ENCODE results near the gene WDR45B.

WDR45B gene

DNA sequence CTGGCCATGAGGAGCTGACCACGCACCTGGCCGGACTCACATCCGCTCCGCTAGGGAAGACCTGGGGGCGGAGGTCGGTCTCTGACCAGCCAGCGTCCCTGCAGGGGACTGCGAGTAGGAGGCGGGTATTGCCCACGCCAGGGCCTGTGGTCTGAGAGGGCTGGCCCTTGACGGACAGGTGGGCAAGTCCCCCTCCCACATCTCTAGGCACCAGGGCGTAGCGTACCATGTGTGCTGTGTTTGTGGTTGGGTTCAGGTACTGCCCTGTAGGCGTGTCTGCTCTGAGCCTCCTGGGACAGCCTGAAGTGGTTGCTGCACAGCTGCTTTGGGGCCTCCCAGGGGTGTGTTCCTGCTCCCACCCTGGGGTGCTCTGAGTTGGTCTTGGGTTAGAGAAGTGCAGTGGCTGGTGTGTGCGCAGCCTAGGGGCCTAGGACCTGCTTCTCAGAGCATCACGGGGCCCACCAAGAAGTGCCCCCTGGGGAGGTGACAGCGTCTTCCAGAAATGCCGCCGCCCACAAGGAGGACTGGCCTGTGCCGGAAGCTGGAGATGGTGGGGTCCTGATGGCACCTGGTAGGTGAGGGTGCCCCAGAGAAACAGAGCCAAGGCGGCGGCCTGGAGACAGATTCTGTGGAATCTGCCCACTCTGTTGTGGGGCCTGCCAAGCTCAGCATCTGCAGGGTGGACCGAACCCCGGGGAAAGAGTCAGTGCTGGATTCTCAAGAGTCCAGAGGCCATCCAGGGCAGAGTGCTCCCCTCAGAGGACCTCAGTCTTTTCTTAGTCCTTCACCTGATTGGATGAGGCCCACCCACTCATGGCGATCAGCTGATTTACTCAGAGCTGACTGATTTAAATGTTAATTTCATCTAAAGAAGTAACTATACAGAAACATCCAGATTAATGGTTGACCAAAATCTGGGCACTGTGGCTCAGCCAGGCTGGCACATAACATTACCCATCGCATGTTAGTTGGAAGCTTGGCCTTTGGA, 48.3 kb downstream of the WDR45B start:
- Mint-ChIP-seq H3K4me3 (peak overlapping the region; percentile 58), H3K9me3 (no peaks in the 10 kb centered on the region), H3K27me3 (no peaks in the 10 kb centered on the region), H3K27ac (no peak overlapping the region), H3K4me1 (peaks cover 22% of the 10 kb centered on the region), H3K36me3 (peaks cover 16% of the 10 kb centered on the region)
- ATAC-seq (ENCODE audit: low read depth): peak; percentile 77
- peak in 1 of 2 donors; percentile 44 for DNase-seq (ENCODE audit: low spot score in 2 of 2)

DNA sequence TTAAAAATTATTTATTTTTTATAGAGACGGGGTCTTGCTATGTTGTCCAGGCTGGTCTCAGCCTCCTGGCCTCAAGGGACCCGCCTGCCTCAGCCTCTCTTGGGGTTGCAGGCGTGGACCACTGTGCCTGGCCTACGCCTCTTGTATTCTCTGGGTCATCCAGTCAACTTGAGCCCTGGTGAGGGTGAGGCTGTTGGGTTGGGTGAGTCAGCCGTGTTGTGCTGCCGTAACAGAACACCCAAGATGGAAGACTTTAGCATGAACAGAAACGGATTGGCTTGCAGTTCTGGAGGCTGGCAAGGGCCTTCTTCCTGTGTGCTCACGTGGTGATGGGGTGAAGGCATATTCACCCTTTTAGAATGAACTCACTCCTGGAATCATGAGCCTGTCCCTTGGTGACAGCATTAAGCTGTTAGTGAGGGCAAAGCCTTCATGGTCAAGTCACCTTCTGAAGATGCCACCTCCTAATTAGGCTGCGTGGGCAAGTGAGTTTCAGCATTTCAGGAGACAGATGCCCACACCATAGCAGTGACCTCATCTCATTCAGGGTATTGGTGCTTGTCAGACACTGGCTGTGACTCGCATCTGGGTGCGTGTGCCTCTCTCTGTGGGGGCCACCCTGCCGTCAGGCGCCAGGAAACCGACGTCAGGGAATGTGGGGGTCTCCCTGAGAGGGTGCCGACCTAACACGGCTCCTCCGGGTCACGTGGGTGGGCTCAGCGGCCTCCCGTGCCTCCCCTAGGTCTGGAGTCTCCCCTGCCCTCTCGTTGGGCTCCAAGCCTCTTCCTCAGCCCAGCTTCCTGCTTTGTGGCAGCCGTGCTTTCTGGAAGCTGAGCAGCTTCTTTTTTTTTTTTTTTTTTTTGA, 49.8 kb downstream of the WDR45B start:
- peaks cover 27% of the 10 kb centered on the region for H3K4me1 Mint-ChIP-seq
- H3K27ac Mint-ChIP-seq: no peak overlapping the region

DNA sequence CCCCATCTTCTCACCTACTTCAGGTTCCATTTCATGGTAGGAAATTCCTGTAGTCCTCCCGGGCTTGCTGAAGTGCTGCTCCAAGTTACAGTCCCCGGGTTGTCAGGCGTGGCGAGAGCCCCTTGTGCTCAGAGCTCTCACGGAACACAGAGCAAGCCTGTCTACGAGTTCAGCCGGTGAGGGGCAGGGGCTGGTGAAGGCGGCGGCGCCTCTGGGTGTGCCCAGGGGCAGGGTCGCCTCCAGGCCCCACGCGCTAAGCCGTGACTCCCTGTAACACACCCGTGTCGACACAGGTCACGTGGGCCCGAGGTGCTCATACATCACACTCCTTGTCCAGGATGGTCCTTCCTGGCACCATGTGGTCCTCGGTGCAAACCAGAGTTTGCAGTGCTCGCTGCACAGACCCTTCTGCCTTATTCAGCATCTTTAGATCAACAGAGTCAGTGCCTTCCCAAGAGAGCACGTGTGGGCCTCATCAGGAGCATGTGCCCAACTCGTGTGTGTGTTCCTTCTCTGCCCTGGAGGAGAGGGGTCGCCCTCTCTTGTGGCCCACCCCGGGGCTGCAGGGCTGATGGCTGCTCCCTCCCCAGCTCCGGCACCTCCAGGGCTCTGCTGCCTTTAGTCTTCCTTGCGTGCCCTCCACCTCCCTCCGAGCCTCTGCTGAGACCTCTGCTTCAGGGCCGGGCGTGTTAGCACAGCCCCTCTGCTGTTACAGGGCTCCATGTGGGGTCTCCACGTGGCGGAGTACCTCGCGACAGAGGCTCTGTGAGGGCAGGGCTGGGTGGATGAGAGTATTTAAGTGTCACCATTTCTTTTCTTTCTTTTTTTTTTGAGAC, 51.2 kb downstream of the WDR45B start:
- Mint-ChIP-seq H3K36me3 (peaks cover 4% of the 10 kb centered on the region), H3K4me1 (peaks cover 30% of the 10 kb centered on the region), H3K27me3 (no peaks in the 10 kb centered on the region), H3K27ac (peak overlapping the region; percentile 50), H3K4me3 (no peak overlapping the region), H3K9me3 (no peaks in the 10 kb centered on the region)
- DNase-seq (ENCODE audit: low spot score in 2 of 2) (no peak), ATAC-seq (ENCODE audit: low read depth) (no peak)

More for the DNA sequence above, 49.8 kb downstream of the WDR45B start:
- H3K27me3 Mint-ChIP-seq: no peaks in the 10 kb centered on the region
- no peak overlapping the region for H3K4me3 Mint-ChIP-seq
- DNase-seq (ENCODE audit: low spot score in 2 of 2) (no peak), ATAC-seq (ENCODE audit: low read depth) (no peak)
- peaks cover 11% of the 10 kb centered on the region for H3K36me3 Mint-ChIP-seq
- H3K9me3 Mint-ChIP-seq: no peaks in the 10 kb centered on the region

DNA sequence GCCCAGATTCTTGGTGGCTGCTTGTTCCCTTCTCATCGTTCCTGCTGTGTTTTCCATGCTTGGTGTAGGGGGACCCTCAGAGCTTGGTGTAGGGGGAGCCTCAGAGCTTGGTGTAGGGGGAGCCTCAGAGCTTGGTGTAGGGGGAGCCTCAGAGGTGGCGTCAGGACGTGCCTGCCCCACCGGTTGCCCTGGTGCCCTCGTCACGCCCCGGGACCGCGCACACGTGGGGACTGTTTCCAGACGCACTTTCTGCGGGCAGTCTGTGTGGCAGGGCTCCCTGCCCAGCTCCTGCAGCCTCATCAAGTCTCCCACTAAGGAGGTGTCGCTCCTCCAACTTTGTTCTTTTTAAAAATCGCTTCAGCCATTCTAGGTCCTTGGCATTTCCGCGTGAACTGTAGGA, 51.9 kb downstream of the WDR45B start:
- ATAC-seq (ENCODE audit: low read depth): peak; percentile 58
- no peak for DNase-seq (ENCODE audit: low spot score in 2 of 2)
- peaks cover 33% of the 10 kb centered on the region for H3K4me1 Mint-ChIP-seq
- H3K9me3 Mint-ChIP-seq: no peaks in the 10 kb centered on the region
- peaks cover 3% of the 10 kb centered on the region for H3K36me3 Mint-ChIP-seq
- no peaks in the 10 kb centered on the region for H3K27me3 Mint-ChIP-seq
- H3K4me3 Mint-ChIP-seq: peak overlapping the region; percentile 39
- H3K27ac Mint-ChIP-seq: peak overlapping the region; percentile 75

DNA sequence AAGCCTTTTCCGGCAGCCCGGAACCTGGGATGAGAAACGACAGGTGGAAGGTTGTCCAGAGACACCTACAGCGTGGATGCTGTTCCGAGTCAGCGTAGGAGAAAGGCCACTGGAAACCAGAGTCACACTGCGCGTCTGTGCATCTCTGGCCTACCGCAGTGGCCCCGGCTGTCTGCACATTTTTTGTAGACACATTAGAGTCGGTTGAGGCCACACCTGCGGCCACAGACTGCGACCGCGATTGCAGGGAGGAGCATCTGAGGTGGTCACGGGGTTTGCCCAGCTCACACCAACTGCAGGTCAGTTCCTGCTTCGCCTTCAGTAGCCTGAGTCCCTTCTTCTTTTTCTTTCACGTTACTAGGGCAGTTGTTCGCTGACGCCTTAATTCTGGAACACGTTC, 52.4 kb downstream of the WDR45B start:
- Mint-ChIP-seq H3K9me3 (no peaks in the 10 kb centered on the region), H3K27me3 (no peaks in the 10 kb centered on the region), H3K4me3 (peak overlapping the region; percentile 39), H3K27ac (peak overlapping the region; percentile 75), H3K36me3 (peaks cover under 1% of the 10 kb centered on the region), H3K4me1 (peaks cover 33% of the 10 kb centered on the region)
- ATAC-seq (ENCODE audit: low read depth) (peak; percentile 20), DNase-seq (ENCODE audit: low spot score in 2 of 2) (no peak)

DNA sequence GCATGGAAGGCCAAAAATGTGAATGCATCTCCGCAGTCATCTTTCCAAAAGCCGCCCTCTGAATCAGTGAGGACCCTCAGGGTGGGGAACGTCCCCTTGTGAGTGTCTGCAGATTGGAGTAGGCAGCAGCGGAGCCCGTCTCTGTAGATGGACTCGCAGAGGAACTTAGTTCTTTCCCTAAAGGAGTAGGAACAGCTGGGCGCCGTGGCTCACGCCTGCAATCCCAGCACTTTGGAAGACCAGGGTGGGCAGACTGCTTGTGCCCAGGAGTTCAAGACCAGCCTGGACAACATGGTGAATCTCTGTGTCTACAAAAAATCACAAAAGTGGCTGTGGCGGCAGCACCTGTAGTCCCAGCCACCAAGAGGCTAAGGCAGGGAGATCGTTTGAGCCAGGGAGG, 53.7 kb downstream of the WDR45B start:
- DNase-seq (ENCODE audit: low spot score in 2 of 2) (no peak), ATAC-seq (ENCODE audit: low read depth) (no peak)
- Mint-ChIP-seq H3K36me3 (no peaks in the 10 kb centered on the region), H3K4me1 (peaks cover 26% of the 10 kb centered on the region), H3K9me3 (no peaks in the 10 kb centered on the region), H3K27me3 (no peaks in the 10 kb centered on the region), H3K4me3 (peak overlapping the region; percentile 37), H3K27ac (no peak overlapping the region)

DNA sequence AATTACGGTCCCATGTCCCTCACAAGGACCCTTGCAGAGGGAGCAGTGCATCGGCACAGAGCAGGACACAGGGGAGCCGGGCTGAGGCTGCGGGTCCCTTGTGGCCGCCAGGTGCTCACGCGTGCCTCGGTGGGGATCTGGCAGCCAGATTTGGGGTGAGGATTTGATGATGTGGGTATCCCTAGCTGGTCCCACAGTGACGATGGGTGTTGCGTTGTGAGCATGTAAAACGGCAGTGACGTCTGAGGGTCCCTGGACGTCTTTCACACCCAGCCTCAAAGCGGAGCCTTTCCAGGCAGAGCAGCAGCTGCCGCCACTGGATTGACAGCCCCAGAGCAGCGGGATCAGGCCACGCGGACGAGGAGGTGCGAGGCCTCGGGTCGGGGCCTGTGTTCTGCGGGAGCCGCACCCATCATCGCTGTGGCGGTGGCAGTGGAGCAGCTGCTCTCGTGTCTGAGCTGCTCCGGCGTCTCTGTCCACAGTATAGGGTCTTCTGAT, 54.6 kb downstream of the WDR45B start:
- H3K4me1 Mint-ChIP-seq: peaks cover 24% of the 10 kb centered on the region
- ATAC-seq (ENCODE audit: low read depth) (peak; percentile 8), DNase-seq (ENCODE audit: low spot score in 2 of 2) (no peak)
- no peaks in the 10 kb centered on the region for H3K9me3 Mint-ChIP-seq
- H3K36me3 Mint-ChIP-seq: no peaks in the 10 kb centered on the region
- H3K4me3 Mint-ChIP-seq: peak overlapping the region; percentile 74
- no peaks in the 10 kb centered on the region for H3K27me3 Mint-ChIP-seq
- H3K27ac Mint-ChIP-seq: peak overlapping the region; percentile 75

DNA sequence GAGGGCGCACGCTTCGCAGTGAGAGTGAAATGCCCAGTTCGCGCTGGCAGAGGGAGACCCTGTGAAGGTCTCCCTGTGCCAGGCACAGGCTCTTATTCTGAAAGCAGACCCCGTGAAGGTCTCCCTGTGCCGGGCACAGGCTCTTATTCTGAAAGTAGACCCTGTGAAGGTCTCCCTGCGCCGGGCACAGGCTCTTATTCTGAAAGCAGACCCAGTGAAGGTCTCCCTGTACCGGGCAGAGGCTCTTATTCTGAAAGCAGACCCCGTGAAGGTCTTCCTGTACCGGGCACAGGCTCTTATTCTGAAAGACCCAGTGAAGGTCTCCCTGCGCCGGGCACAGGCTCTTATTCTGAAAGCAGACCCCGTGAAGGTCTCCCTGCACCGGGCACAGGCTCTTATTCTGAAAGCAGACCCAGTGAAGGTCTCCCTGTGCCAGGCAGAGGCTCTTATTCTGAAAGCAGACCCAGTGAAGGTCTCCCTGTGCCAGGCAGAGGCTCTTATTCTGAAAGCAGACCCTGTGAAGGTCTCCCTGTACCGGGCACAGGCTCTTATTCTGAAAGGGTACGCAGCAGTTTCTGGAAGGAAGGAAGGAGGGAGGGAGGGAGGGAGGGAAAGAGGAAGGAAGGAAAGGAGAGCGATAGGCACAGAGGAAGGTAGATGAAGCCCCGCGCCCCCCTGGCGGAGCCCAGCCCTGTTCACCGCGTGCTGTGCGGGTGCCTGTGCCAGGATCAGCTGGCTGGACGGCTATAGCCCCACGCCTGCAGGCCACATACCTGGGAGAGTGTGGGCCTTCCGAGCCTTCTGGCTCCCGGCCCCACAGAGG, 55.3 kb downstream of the WDR45B start:
- Mint-ChIP-seq H3K27me3 (no peaks in the 10 kb centered on the region), H3K9me3 (no peaks in the 10 kb centered on the region), H3K27ac (peak overlapping the region; percentile 75), H3K4me3 (peak overlapping the region; percentile 74), H3K4me1 (peaks cover 24% of the 10 kb centered on the region), H3K36me3 (peaks cover 2% of the 10 kb centered on the region)
- ATAC-seq (ENCODE audit: low read depth) (peak; percentile 36), DNase-seq (ENCODE audit: low spot score in 2 of 2) (peak; percentile 51 to 65)

DNA sequence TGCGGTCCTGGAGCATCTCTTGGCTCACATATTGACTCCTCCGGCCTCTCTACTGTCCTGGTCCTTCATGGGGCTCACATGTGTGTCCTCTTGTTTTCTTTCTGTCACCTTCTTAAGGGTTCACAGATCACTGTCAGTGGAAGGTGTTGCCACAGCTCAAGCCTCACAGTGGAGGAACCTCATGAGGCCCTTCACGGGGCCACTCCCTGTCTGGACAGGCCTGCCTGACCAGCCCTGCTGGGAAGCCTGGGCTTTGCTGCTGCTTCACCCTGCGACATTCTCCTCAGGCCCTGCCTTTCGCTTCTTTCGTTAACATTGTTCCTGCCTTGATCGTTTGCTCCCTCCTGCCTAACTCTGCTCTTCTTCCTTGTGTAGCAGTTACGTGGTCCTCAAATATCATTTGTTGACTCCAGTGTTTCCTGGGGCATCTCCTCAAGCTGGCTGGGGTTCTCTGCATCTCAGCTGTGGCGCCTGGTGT, 55.9 kb downstream of the WDR45B start:
- no peak for DNase-seq (ENCODE audit: low spot score in 2 of 2)
- Mint-ChIP-seq H3K36me3 (peaks cover 8% of the 10 kb centered on the region), H3K4me1 (peaks cover 24% of the 10 kb centered on the region), H3K4me3 (peak overlapping the region; percentile 1), H3K27ac (peak overlapping the region; percentile 75), H3K27me3 (no peaks in the 10 kb centered on the region), H3K9me3 (no peaks in the 10 kb centered on the region)
- ATAC-seq (ENCODE audit: low read depth): no peak

DNA sequence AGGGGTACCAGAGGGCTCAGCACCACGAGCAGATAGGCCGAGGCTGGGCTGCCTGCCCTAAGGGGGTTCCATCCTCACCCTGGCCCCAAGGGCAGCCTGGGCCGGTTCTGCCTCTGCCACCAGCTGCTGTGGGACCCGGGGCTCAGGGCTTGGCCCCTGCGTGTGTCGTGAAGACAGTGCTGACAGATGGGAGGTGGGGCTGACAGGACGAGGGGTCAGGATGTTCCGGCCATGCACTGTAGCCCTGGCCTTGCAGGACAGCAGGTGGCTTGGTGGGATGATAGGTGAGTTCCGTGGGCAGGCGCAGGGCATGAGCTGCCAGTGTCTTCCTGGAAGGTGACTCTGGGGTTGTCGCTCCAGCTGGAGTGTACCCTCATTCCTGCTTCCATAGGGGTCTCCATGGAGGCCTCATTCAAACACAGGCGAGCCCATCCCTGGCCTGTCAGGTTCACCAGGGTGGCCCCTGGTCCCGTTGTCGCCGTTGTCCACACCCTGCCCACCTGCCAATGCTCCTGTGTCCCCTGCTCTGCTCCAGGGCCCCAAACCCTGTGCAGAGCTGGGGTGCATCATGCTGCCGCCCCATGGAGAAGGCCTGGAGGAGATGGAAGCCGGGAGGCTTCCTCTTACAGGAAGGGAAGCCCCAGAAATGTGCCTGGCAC, 57.2 kb downstream of the WDR45B start:
- H3K4me1 Mint-ChIP-seq: peaks cover 25% of the 10 kb centered on the region
- H3K4me3 Mint-ChIP-seq: no peak overlapping the region
- no peak for ATAC-seq (ENCODE audit: low read depth)
- no peaks in the 10 kb centered on the region for H3K9me3 Mint-ChIP-seq
- peak overlapping the region; percentile 75 for H3K27ac Mint-ChIP-seq
- H3K27me3 Mint-ChIP-seq: no peaks in the 10 kb centered on the region
- H3K36me3 Mint-ChIP-seq: peaks cover 13% of the 10 kb centered on the region
- DNase-seq (ENCODE audit: low spot score in 2 of 2): no peak

DNA sequence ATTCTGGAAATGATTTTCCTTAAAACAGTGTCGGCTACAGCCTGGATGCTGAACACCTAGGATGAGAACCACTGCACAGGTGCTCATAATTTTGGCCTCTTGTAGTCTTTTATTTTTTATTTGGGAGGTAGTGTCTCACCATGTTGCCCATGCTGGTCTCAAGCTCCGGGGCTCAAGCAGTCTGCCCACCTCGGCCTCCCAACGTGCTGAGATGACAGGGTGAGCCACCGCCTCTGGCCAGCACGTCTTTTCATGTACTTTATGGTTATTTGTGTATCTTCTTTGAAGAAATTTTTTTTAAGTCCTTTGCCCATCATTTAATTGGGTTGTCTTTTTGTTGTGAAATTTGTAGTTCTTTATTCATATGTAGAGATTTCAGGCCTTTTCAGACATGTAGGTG, 58.0 kb downstream of the WDR45B start:
- peaks cover 13% of the 10 kb centered on the region for H3K36me3 Mint-ChIP-seq
- H3K27me3 Mint-ChIP-seq: no peaks in the 10 kb centered on the region
- H3K9me3 Mint-ChIP-seq: no peaks in the 10 kb centered on the region
- H3K4me3 Mint-ChIP-seq: no peak overlapping the region
- ATAC-seq (ENCODE audit: low read depth) (no peak), DNase-seq (ENCODE audit: low spot score in 2 of 2) (no peak)
- H3K4me1 Mint-ChIP-seq: peaks cover 25% of the 10 kb centered on the region
- H3K27ac Mint-ChIP-seq: no peak overlapping the region

DNA sequence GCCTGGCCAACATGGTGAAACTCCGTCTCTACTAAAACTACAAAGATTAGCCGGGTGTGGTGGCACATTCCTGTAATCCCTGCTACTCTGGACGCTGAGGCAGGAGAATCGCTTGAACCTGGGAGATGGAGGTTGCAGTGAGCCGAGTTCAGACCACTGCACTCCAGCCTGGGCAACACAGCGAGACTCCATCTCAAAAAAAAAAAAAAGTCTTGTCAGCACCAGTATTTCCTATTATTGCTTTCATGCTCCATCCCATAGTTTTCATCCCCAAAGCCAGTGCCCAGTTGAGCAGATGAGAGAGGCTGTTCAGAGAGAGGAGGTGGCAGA, 58.4 kb downstream of the WDR45B start:
- no peak for ATAC-seq (ENCODE audit: low read depth)
- peaks cover 13% of the 10 kb centered on the region for H3K36me3 Mint-ChIP-seq
- no peak overlapping the region for H3K4me3 Mint-ChIP-seq
- H3K9me3 Mint-ChIP-seq: no peaks in the 10 kb centered on the region
- no peak for DNase-seq (ENCODE audit: low spot score in 2 of 2)
- peaks cover 23% of the 10 kb centered on the region for H3K4me1 Mint-ChIP-seq
- no peaks in the 10 kb centered on the region for H3K27me3 Mint-ChIP-seq
- H3K27ac Mint-ChIP-seq: no peak overlapping the region

All from memory B cell (primary cell).